Medulla oblongata (tissue), 1 donor: ENCODE measurements around the gene PTPN1.

Experiments
- DNase-seq: peaks from one replicate; pipeline ENCODE4 v3.0.0-alpha.2; 2015; ENCODE audit errors: extremely low spot score

PTPN1 gene

GRCh38 chr20:50634191-50634590 lies 124.0 kb downstream of the PTPN1 start:
- no peak for DNase-seq
